ENCODE measurements around the gene PGF. TPM values are rescaled to one million over a fixed set of nuclear protein-coding genes. Genes with fewer than 3 reads are reported as not detected.
A peak's percentile ranks its signal among the peaks of the same experiment; 100 is the strongest.
"Not testable (repeated sequence)": the region's sequence is repeated elsewhere in the genome, so short reads cannot be mapped to it uniquely, and the experiment has no call there.

PGF gene
- total RNA-seq, 1 experiment from 2014 or later, result 6.9 TPM

GRCh38 chr14:74934476-74935359 is 20.7 kb downstream of the PGF start:
- peak; percentile 63 for DNase-seq
- Histone ChIP-seq H3K36me3 (replicated peaks; ENCODE audit: control insufficient read depth, insufficient read depth, low read length) (no peaks in the 10 kb centered on the region), H3K27me3 (ENCODE audit: control insufficient read depth, insufficient read depth, low read length) (no peaks in the 10 kb centered on the region), H3K4me3 (ENCODE audit: insufficient read depth, low read depth, low read length) (no peak overlapping the region)

DNA sequence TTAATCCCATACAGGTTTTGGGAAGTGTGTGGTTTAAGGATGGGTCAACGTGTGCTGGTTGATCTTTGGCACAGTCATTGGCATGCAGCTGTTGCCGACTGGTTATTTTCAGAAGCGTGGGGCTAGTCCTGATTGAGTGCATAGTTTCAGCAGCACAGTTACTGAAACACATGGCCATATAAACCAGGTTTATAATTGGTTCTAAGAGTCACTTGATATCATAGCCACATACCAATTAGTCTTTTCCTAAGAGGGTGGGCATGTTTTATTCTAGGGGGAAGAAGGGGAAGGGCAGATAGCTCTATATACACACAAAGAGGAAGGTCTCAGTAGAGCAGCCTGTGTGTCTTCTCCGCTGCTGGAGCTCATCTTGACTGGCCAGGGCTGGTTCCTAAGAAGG is 21.4 kb downstream of the PGF start:
- Histone ChIP-seq H3K4me3 (ENCODE audit: insufficient read depth, low read depth, low read length) (no peak overlapping the region), H3K36me3 (replicated peaks; ENCODE audit: control insufficient read depth, insufficient read depth, low read length) (no peaks in the 10 kb centered on the region), H3K27me3 (ENCODE audit: control insufficient read depth, insufficient read depth, low read length) (no peaks in the 10 kb centered on the region)
- no peak for DNase-seq

- H3K4me3 ChIP-seq (ENCODE audit: insufficient read depth, low read depth, low read length); H3K36me3 ChIP-seq (replicated peaks; ENCODE audit: control insufficient read depth, insufficient read depth, low read length); H3K27me3 ChIP-seq (ENCODE audit: control insufficient read depth, insufficient read depth, low read length); DNase-seq: not testable (repeated sequence)
These were observed 22.5 kb downstream of the PGF start for GRCh38 chr14:74932936-74933335.

DNA sequence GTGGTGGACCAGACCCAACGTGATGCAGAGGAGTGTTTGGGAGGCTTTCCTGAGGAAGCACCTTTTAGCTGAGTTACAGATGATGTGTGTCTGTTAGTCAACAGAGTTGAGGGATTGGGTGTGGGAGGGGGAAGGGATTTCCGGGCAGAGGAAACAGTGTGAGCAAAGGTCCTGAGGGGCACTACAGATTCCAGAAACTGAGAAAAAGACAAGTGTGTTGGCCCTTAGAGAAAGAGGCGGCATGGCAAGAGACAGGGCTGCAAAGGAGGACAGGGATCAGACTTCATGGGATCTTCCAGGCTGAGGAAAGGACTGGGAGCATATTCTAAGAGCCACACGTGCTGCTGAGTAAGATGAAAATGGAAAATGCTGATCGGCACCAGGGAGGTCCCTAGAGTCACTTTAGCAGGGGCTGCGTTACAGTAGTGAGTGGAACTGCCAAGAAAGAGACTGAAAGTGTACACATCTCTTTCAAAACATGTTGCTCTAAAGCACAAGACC is 22.9 kb downstream of the PGF start:
- no peak for DNase-seq
- no peaks in the 10 kb centered on the region for H3K27me3 ChIP-seq (ENCODE audit: control insufficient read depth, insufficient read depth, low read length)
- H3K36me3 ChIP-seq (replicated peaks; ENCODE audit: control insufficient read depth, insufficient read depth, low read length), result no peaks in the 10 kb centered on the region
- H3K4me3 ChIP-seq (ENCODE audit: insufficient read depth, low read depth, low read length), result no peak overlapping the region

DNA sequence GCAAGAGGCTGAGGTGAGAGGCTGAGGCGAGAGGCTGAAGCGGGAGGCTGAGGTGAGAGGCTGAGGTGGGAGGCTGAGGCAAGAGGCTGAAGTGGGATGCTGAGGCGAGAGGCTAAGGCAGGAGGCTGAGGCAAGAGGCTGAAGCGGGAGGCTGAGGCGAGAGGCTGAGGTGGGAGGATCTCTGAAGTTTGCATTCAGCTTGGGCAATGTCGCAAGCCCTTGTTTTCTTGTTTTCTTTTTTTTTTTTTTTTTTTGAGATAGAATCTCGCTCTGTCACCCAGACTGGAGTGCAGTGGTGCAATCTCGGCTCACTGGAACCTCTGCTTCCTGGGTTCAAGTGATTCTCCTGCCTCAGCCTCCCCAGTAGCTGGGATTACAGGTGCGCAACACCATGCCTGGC is 23.7 kb downstream of the PGF start:
- not testable (repeated sequence) for DNase-seq; H3K4me3 ChIP-seq (ENCODE audit: insufficient read depth, low read depth, low read length)

DNA sequence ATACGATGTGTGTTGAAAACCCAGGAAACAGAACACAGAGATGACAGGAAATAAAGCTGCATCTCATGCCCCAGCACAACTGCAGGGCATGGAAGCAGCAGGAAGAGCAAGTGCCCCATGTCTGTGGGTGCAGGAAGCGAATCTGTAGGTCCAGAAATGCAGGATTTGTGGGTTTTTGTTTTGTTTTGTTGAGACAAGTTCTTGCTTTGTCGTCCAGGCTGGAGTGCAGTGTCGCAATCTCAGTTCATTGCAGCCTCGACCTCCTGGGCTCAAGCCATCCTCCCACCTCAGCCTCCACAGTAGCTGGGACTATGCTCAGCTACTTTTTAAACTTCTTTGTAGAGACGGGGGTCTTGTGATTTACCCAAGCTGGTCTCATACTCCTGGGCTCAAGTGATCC is 26.2 kb downstream of the PGF start:
- Histone ChIP-seq H3K36me3 (replicated peaks; ENCODE audit: control insufficient read depth, insufficient read depth, low read length) (no peaks in the 10 kb centered on the region), H3K4me3 (ENCODE audit: insufficient read depth, low read depth, low read length) (no peak overlapping the region), H3K27me3 (ENCODE audit: control insufficient read depth, insufficient read depth, low read length) (no peaks in the 10 kb centered on the region)
- DNase-seq, result no peak

More for the DNA sequence above, 23.7 kb downstream of the PGF start:
- not testable (repeated sequence) for H3K27me3 ChIP-seq (ENCODE audit: control insufficient read depth, insufficient read depth, low read length); H3K36me3 ChIP-seq (replicated peaks; ENCODE audit: control insufficient read depth, insufficient read depth, low read length)

DNA sequence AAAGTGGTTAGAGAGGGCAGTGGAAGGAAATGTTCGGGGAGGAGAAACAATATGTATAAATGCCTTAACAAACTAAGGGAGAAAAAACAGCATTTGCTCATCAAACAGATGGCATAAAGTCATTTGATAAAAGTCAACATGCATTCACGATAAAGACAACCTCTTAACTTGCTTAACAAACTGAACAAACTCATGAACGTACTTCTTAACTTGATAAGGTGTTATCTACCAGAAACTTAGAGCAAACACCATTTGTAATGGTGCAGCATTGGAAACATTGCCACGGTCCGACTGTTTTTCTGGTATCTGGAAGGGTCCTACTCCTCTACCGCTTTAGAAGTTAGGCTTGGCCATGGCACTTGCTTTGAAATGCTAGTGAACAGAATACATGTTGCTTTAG is 28.2 kb downstream of the PGF start:
- Histone ChIP-seq H3K4me3 (ENCODE audit: insufficient read depth, low read depth, low read length) (no peak overlapping the region), H3K36me3 (replicated peaks; ENCODE audit: control insufficient read depth, insufficient read depth, low read length) (no peaks in the 10 kb centered on the region), H3K27me3 (ENCODE audit: control insufficient read depth, insufficient read depth, low read length) (peaks cover 2% of the 10 kb centered on the region; the same call in 1 of the 2 replicates)
- DNase-seq, result no peak

GRCh38 chr14:74924061-74924460 is 31.3 kb downstream of the PGF start:
- H3K27me3 ChIP-seq (ENCODE audit: control insufficient read depth, insufficient read depth, low read length), result peaks cover 2% of the 10 kb centered on the region; the same call in 1 of the 2 replicates
- DNase-seq, result no peak
- peaks cover 3% of the 10 kb centered on the region for H3K36me3 ChIP-seq (replicated peaks; ENCODE audit: control insufficient read depth, insufficient read depth, low read length)
- H3K4me3 ChIP-seq (ENCODE audit: insufficient read depth, low read depth, low read length), result no peak overlapping the region

DNA sequence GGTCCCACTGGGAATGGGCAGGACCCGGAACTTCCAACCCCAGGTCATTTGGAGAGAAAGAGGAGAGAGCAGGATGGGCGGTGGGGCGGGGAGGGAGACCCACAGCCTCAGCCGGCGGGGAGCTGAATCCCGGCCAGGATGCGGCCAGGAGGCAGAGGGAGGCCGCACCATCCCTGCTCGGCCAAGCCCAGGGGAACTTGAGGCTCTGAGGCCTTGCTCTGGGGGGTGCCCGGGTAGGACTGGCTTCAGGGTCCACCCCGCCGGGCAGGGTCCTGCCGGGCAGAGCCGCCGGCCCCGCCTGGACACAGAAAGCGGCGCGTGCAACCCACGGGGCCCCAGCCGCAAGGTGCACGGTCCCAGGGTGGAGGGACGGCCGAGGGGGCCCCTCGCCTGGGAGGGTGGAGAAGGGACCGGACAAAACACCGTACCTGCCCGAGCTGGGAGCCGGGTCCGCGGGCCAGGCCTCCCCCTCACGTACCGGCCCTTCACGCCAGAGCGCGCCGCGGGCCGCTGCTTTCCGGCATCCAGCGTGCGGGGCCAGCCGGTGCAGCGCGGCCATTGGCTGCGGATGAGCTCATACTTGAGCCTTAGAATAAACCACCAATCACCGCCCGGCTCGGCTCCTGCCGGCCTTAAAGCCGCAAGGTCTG is 32.5 kb downstream of the PGF start, which contains the start of gene RPS6KL1:
Gene RPS6KL1 (minus strand): TSS at position 509 of the 650 bp plus-strand sequence. CDS start 1,719 bp downstream, outside the sequence.
- H3K36me3 ChIP-seq (replicated peaks; ENCODE audit: control insufficient read depth, insufficient read depth, low read length), result peaks cover 3% of the 10 kb centered on the region
- peak within 1 kb of the TSS; percentile 79 for H3K4me3 ChIP-seq (ENCODE audit: insufficient read depth, low read depth, low read length)
- DNase-seq, result peak; percentile 99
- H3K27me3 ChIP-seq (ENCODE audit: control insufficient read depth, insufficient read depth, low read length), result peaks cover 2% of the 10 kb centered on the region; the same call in 1 of the 2 replicates

DNA sequence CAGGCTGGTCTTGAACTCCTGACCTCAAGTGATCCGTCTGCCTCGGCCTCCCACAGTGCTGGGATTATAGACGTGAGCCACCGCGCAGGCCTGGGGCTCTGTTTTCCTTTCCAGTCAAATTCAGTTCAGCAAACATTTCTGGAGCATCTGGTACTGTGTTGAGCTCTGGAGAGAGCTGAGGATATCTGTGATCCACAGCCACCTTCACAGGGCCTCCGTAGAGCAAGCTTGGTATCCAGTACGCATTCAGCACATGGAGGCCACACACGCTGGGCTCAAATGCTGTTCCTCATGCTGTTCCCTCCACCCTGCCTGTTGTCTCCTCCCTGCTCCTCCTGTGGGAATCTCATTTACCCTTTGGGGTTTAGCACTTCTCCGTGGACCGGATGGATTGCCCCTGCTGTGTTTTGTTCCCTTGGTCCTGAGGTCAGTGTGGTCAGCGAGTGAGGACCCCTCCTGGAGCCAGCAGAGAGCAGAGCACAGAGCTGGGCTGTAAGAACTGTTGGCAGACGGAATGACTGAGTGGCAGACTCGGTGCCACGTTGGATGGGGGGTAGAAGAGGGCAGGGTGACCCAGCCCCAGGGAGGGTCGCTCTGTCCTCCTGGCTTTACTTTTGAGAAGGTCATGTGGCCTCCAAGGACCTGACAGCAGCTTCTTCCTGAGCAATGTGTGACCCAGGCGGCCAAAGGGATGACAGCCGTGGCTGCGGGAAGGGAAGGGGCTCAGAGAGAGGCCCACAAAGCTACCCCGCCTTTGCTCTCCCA is 33.2 kb downstream of the PGF start:
- no peak for DNase-seq
- Histone ChIP-seq H3K27me3 (ENCODE audit: control insufficient read depth, insufficient read depth, low read length) (peaks cover 2% of the 10 kb centered on the region; the same call in 1 of the 2 replicates), H3K4me3 (ENCODE audit: insufficient read depth, low read depth, low read length) (peak overlapping the region; percentile 79), H3K36me3 (replicated peaks; ENCODE audit: control insufficient read depth, insufficient read depth, low read length) (peaks cover 3% of the 10 kb centered on the region)

GRCh38 chr14:74921053-74921620 is 34.3 kb downstream of the PGF start:
- H3K4me3 ChIP-seq (ENCODE audit: insufficient read depth, low read depth, low read length), result no peak overlapping the region
- peaks cover 3% of the 10 kb centered on the region for H3K36me3 ChIP-seq (replicated peaks; ENCODE audit: control insufficient read depth, insufficient read depth, low read length)
- H3K27me3 ChIP-seq (ENCODE audit: control insufficient read depth, insufficient read depth, low read length), result peaks cover 2% of the 10 kb centered on the region; the same call in 1 of the 2 replicates
- no peak for DNase-seq

DNA sequence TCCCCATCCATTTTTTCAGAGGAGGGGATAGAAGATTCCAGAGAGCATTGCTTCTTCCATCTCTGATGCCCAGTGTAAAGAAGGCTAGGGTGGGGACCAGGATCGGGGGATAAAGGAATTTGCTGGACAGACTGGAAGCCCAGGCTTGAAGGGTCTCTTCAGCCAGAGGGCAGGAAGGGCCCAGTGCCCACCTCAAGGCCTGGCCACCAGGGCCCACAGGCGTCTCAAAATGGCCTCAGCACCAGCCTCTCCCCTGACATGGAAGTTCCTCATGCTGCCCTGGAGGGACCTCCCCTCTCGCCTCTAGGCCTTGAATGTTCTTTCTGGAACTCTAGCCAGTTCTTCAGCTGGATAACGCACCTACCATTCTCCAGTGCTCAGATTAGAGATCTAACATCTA is 35.1 kb downstream of the PGF start:
- Histone ChIP-seq H3K4me3 (ENCODE audit: insufficient read depth, low read depth, low read length) (no peak overlapping the region), H3K36me3 (replicated peaks; ENCODE audit: control insufficient read depth, insufficient read depth, low read length) (peaks cover 3% of the 10 kb centered on the region), H3K27me3 (ENCODE audit: control insufficient read depth, insufficient read depth, low read length) (peaks cover 2% of the 10 kb centered on the region; the same call in 1 of the 2 replicates)
- no peak for DNase-seq

GRCh38 chr14:74919421-74920165 is 35.8 kb downstream of the PGF start:
- Histone ChIP-seq H3K36me3 (replicated peaks; ENCODE audit: control insufficient read depth, insufficient read depth, low read length) (peaks cover 3% of the 10 kb centered on the region), H3K4me3 (ENCODE audit: insufficient read depth, low read depth, low read length) (no peak overlapping the region), H3K27me3 (ENCODE audit: control insufficient read depth, insufficient read depth, low read length) (peaks cover 2% of the 10 kb centered on the region; the same call in 1 of the 2 replicates)
- DNase-seq, result no peak
